SK-N-MC (cell line): Measurements from ENCODE around the gene SLC4A2.

ENCODE experiments used
- EZH2 ChIP-seq: fragments of 200-600 bp; sonication (generic); IDR thresholded peaks from one replicate; pipeline ENCODE4 v1.6.1; 2017; ENCODE audit warnings: antibody characterized with exemption
- POLR2AphosphoS5 ChIP-seq: IDR thresholded peaks from 2 replicates; pipeline ENCODE4 v1.6.1; 2012; ENCODE audit warnings: mild to moderate bottlenecking, low read depth, low read length, borderline replicate concordance

DNA sequence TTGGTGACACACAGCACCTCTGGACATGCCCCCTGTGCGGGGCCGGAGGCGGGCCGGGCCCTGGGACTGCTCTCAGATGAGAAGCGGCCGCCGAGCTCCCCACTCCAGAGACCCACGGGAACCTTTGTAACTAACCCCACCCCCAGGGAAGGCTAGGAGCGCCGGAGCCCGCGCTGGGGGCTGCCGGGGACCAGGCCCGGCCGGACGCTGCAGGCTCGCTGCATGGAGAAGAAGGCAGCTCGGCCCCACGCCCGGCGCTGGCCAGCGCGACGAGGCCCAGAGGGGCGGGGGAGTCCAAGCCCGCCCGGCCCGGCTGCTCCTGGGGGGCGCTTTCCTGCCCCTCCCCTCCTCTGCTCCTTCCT lies 63.4 kb downstream of the SLC4A2 start:
- TF ChIP-seq POLR2AphosphoS5 = no peak
- no peak for TF ChIP-seq EZH2
